GM12864 (cell line): ENCODE results near the gene CACNA1C.

Experiments used
- DNase-seq: peaks from one replicate; pipeline ENCODE4 v3.0.0-alpha.2; 2011; ENCODE audit warnings: low read depth
- H3K4me3 ChIP-seq: 2 replicates; pipeline ENCODE4 v1.5.1; 2011; ENCODE audit warnings: mild to moderate bottlenecking, low read depth, low read length, control low read depth
- TF ChIP-seq, protein P1 (sequence below): IDR thresholded peaks from 2 replicates; pipeline ENCODE4 v1.5.1; 2011; ENCODE audit warnings: low read depth, mild to moderate bottlenecking, moderate library complexity, low read length, control low read depth, inconsistent platforms; ENCODE audit errors: missing control alignments

CACNA1C gene

DNA sequence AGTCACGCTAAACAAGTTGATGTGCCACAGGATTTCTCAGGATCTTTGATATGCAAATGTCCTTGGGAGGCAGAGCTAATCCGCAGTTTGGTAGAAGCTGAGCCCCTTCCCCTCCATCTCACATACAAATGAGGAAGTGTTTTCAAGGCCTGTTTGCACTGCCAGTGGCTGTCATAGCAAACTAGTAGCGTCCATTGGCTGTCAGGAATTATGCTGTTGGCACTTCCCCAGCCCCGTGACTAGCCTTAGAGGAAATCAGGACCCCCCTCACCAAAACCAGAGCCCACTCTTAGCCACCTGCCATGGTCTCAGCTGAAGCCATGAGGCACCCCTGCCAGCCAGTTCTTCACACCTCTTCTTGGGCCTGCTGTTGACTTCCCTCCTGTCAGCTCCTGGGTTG lies 253.9 kb downstream of the CACNA1C start:
- TF ChIP-seq, protein P1, sequence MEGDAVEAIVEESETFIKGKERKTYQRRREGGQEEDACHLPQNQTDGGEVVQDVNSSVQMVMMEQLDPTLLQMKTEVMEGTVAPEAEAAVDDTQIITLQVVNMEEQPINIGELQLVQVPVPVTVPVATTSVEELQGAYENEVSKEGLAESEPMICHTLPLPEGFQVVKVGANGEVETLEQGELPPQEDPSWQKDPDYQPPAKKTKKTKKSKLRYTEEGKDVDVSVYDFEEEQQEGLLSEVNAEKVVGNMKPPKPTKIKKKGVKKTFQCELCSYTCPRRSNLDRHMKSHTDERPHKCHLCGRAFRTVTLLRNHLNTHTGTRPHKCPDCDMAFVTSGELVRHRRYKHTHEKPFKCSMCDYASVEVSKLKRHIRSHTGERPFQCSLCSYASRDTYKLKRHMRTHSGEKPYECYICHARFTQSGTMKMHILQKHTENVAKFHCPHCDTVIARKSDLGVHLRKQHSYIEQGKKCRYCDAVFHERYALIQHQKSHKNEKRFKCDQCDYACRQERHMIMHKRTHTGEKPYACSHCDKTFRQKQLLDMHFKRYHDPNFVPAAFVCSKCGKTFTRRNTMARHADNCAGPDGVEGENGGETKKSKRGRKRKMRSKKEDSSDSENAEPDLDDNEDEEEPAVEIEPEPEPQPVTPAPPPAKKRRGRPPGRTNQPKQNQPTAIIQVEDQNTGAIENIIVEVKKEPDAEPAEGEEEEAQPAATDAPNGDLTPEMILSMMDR: no peak
- H3K4me3 ChIP-seq: no peak overlapping the region
- no peak for DNase-seq

DNA sequence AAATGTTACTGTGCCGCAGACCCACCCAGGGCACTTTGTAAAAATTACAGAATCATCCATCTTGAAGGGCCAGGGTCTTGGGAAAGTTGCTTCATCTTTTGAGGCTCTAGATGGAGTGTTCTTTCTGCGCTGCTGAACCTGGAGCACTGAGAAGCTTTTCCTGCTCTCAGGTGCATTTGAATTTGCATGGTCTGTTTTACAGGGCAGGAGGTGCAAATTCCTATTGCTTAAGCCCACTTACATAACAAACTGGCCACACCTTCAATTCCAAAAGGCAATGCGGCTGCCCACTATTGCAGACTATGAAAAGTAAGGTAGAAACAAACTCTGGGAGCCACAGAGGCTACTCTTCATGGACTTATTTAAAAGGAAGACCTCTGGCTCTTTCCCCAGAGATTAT lies 254.8 kb downstream of the CACNA1C start:
- H3K4me3 ChIP-seq: no peak overlapping the region
- TF ChIP-seq, protein P1: no peak
- DNase-seq: no peak

DNA sequence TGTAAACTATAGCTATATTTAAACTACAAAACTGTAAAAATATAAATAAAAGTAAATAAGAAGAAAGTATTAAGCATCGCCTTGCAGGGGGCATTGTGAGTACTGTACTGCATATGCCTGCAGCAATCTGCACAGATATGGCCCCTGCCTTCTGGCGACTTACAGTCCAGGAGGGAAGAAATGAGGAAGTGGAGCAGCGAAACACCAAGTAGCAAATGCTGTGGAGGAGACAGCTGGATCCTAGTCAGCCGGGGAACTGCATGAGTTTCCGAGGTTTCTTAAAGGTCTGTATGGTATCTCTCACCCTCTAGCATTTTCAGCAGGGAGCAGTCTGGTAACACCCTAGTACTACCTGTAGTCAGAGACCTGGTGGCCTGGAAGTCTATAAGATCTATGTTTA lies 256.9 kb downstream of the CACNA1C start:
- no peak for DNase-seq
- TF ChIP-seq, protein P1: no peak
- no peak overlapping the region for H3K4me3 ChIP-seq

DNA sequence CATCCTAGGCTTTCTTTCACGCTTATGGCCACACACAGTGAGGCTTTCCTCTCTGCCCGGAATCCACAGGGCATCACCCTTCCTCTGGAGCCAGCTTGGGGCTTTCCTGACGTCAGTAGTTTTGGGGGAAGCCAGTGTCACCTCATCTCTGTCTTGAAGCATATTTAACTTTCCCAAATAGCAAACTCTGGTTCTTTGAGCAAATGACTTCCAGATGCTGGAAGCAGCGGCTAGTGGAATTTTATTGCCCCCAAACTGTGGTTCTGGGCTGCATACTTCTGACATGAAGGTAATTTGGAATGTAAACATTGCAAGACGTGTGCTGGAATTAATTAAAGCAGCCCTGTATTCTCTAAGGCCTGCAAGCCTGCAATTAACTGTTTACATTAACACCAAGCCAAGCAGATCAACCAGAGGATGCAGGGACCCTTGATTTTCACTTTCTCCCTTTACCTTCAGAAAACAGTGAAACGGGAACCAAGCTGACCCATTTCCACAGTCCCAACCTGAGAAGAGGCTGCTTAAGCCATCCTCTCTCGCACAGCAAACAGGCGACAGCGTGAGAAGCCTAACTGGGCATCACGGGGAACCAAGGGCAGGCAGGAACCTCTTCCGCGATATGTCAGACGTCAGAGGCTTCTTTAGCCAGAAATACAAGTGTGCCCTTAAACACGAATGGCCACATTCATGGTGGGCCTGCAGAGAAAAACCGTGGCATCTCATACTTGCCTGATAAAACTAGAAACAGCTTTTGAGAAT lies 258.4 kb downstream of the CACNA1C start:
- no peak overlapping the region for H3K4me3 ChIP-seq
- no peak for DNase-seq
- TF ChIP-seq, protein P1: no peak

DNA sequence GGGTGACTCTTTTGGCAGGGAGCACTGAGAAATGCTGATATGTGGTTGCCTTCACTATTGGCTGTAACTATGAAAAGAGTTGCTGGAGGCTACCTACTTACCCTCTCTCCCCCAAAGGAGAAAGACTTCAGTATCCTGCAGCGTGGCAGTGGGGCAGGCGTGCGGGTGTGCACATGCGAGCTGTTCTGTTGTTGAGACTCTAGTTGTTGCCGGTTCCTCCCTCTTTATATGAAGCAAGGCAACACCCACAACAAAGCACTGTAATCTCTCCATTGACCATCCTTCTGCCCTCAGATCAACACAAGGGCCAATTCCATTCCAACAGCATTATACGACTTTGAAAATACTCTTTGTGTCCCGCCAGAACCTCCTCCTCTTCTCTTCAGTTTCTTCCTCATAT lies 259.4 kb downstream of the CACNA1C start:
- TF ChIP-seq, protein P1: no peak
- H3K4me3 ChIP-seq: no peak overlapping the region
- DNase-seq: no peak

DNA sequence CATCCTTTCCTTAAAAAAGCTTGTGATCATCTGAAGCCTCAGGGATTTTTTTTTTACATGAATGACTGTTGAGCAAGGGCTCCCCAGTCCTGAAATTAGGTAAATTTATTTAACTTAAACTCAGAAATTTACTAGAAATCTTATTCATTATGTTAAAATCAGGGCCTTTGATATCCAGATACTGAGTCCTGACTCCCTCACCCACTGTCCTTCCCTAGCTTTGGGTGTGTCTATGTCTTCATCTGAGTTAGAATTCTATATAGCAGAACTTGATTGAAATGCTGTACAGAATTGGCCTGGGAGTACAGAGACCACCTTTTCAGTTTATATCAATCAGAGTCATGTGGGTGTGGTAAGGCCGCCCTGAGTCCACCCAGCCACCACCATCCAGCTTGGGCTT lies 260.0 kb downstream of the CACNA1C start:
- TF ChIP-seq, protein P1: no peak
- no peak overlapping the region for H3K4me3 ChIP-seq
- DNase-seq: no peak

DNA sequence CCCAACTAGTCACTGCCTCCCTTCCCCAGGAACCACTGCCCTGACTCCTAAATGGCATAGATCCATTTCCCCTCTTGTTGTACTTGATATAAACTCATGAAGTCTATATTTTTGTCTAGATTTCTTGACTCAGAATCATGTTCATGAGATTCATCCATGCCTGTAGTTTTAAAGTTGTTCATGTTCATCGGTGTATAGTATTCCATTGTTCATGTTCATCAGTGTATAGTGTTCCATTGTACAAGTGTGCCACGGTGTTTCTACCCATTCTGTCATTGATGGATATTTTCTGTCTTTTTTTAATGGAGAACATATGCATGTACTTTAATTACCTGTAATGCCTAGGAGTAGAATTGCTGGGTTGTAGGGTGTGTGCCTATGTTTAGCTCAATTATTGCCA lies 261.7 kb downstream of the CACNA1C start:
- no peak for DNase-seq
- no peak overlapping the region for H3K4me3 ChIP-seq
- TF ChIP-seq, protein P1: no peak
